CD14-positive monocyte (primary cell): ENCODE measurements around the gene ARIH2. TPM values are rescaled to one million over a fixed set of nuclear protein-coding genes. Genes with fewer than 3 reads are reported as not detected.

Source experiments
- DNase-seq, 3 donors: peaks; one replicate each; pipeline ENCODE4 v3.0.0-alpha.2; 2011 to 2022
- H2AFZ ChIP-seq: 2 replicates; pipeline ENCODE4 v1.6.0; 2012; ENCODE audit warnings: mild to moderate bottlenecking, low read depth, low read length, inconsistent platforms; ENCODE audit not compliant: insufficient read depth, poor library complexity, severe bottlenecking
- H3K27ac ChIP-seq, 2 donors: 1 replicate in 1 of 2; 2 replicates in 1 of 2; pipeline ENCODE4 v1.5.1; 2012 to 2013; ENCODE audit warnings: low read length in 2 of 2, control low read depth in 1 of 2, inconsistent platforms in 1 of 2, low read depth in 1 of 2, mild to moderate bottlenecking in 1 of 2
- H3K27me3 ChIP-seq, 2 donors: one replicate each; pipeline versions ENCODE4 v1.6.0 to v1.6.1; 2011 to 2013; ENCODE audit warnings: low read length in 2 of 2; ENCODE audit not compliant: control insufficient read depth in 2 of 2, insufficient read depth in 2 of 2
- H3K36me3 ChIP-seq, 2 donors: replicated peaks in 1 of 2; 1 replicate in 1 of 2; 2 replicates in 1 of 2; pipeline versions ENCODE4 v1.5.1 to v1.6.1; 2012 to 2013; ENCODE audit warnings: low read length in 2 of 2, control low read depth in 1 of 2, inconsistent platforms in 1 of 2, mild to moderate bottlenecking in 1 of 2; ENCODE audit not compliant: insufficient read depth in 2 of 2, control insufficient read depth in 1 of 2
- H3K4me1 ChIP-seq, 2 donors: 1 replicate in 1 of 2; 2 replicates in 1 of 2; pipeline versions ENCODE4 v1.5.1 to v1.6.1; 2012 to 2013; ENCODE audit warnings: low read length in 2 of 2, control low read depth in 1 of 2, inconsistent platforms in 1 of 2, mild to moderate bottlenecking in 1 of 2, moderate library complexity in 1 of 2; ENCODE audit not compliant: insufficient read depth in 2 of 2, control insufficient read depth in 1 of 2
- H3K4me2 ChIP-seq: replicated peaks from 2 replicates; pipeline ENCODE3; 2012; ENCODE audit warnings: low read length, moderate library complexity, mild to moderate bottlenecking; ENCODE audit not compliant: poor library complexity, severe bottlenecking; ENCODE audit errors: extremely low read depth
- H3K4me3 ChIP-seq, 3 experiments: fragments of 200-600 bp in 1 of 3; sonication (generic) in 1 of 3; replicated peaks in 1 of 3; 1 replicate in 2 of 3; 2 replicates in 1 of 3; pipeline ENCODE4 v1.5.1; 2011 to 2013; ENCODE audit warnings: low read length in 3 of 3, mild to moderate bottlenecking in 3 of 3, control low read depth in 2 of 3, low read depth in 2 of 3, inconsistent platforms in 1 of 3, moderate library complexity in 1 of 3
- H3K79me2 ChIP-seq: 2 replicates; pipeline ENCODE4 v1.6.0; 2012; ENCODE audit warnings: mild to moderate bottlenecking, control low read depth, inconsistent platforms, low read length, moderate library complexity; ENCODE audit not compliant: insufficient read depth
- H3K9ac ChIP-seq: 2 replicates; pipeline ENCODE4 v1.6.0; 2017; ENCODE audit warnings: low read length, mild to moderate bottlenecking; ENCODE audit not compliant: insufficient read depth, poor library complexity, severe bottlenecking
- H3K9me3 ChIP-seq, 2 donors: replicated peaks in 1 of 2; 1 replicate in 1 of 2; 2 replicates in 1 of 2; pipeline versions ENCODE4 v1.5.1 to v1.6.1; 2012 to 2013; ENCODE audit warnings: low read length in 2 of 2, control low read depth in 1 of 2; ENCODE audit not compliant: control insufficient read depth in 1 of 2, insufficient read depth in 1 of 2
- H4K20me1 ChIP-seq: 2 replicates; pipeline ENCODE4 v1.6.0; 2012; ENCODE audit warnings: mild to moderate bottlenecking, low read length, control low read depth, moderate library complexity; ENCODE audit not compliant: insufficient read depth
- H3K27ac Mint-ChIP-seq, 7 donors: one replicate each; pipeline ENCODE4 v1.8.0; 2020; ENCODE audit warnings: mild to moderate bottlenecking in 7 of 7, mixed read lengths in 7 of 7, moderate library complexity in 6 of 7, inconsistent platforms in 2 of 7
- H3K27me3 Mint-ChIP-seq, 3 donors: one replicate each; pipeline ENCODE4 v1.8.0; 2021 to 2022; ENCODE audit warnings: low read depth in 3 of 3, mild to moderate bottlenecking in 3 of 3, mixed read lengths in 3 of 3, moderate library complexity in 3 of 3, inconsistent platforms in 1 of 3
- H3K36me3 Mint-ChIP-seq, 2 donors: one replicate each; pipeline ENCODE4 v1.8.0; 2020; ENCODE audit warnings: mixed read lengths in 2 of 2, inconsistent platforms in 1 of 2, mild to moderate bottlenecking in 1 of 2
- H3K4me1 Mint-ChIP-seq: one replicate; pipeline ENCODE4 v1.8.0; 2020; ENCODE audit warnings: mild to moderate bottlenecking, mixed read lengths
- H3K4me3 Mint-ChIP-seq, 2 donors: one replicate each; pipeline ENCODE4 v1.8.0; 2020; ENCODE audit warnings: mild to moderate bottlenecking in 2 of 2, mixed read lengths in 2 of 2, moderate library complexity in 1 of 2
- H3K9me3 Mint-ChIP-seq, 7 donors: one replicate each; pipeline ENCODE4 v1.8.0; 2020 to 2022; ENCODE audit warnings: mixed read lengths in 7 of 7, mild to moderate bottlenecking in 6 of 7, moderate library complexity in 6 of 7, inconsistent platforms in 2 of 7
- WGBS: methylation state at CpG from one replicate; pipeline ENCODE4 v1.1.5; 2013; ENCODE audit warnings: missing lambda C conversion rate; ENCODE audit not compliant: insufficient coverage; 5-methylcytosine and 5-hydroxymethylcytosine counted together
- intact Hi-C, 2 donors: fragments of 100-400 bp; cut with micrococcal nuclease; formaldehyde crosslinking; loops; one replicate each; pipeline versions ENCODE4 v1.15.0 to v1.15.1; 2023
- polyA plus RNA-seq, 3 donors: library from polyadenylated mRNA; depleted of rRNA in 1 of 3; unstranded in 2 of 3; stranded (reverse) in 1 of 3; fragments of 300-500 nt in 2 of 3; fragments of >200 nt in 1 of 3; fragmentation: Illumina TruSeq in 2 of 3; gene quantifications; 1 replicate in 2 of 3; 2 replicates in 1 of 3; pipeline ENCODE4 v1.2.3, GENCODE V29; 2012 to 2021
- TF ChIP-seq, protein P1 (sequence below): fragments of 200-600 bp; IDR thresholded peaks from one replicate; pipeline ENCODE4 v1.8.0; 2022; ENCODE audit warnings: antibody characterized with exemption, mild to moderate bottlenecking

ARIH2 gene
- polyA plus RNA-seq, 3 donors = 68.2 to 94.8 (median 72.2) TPM

DNA sequence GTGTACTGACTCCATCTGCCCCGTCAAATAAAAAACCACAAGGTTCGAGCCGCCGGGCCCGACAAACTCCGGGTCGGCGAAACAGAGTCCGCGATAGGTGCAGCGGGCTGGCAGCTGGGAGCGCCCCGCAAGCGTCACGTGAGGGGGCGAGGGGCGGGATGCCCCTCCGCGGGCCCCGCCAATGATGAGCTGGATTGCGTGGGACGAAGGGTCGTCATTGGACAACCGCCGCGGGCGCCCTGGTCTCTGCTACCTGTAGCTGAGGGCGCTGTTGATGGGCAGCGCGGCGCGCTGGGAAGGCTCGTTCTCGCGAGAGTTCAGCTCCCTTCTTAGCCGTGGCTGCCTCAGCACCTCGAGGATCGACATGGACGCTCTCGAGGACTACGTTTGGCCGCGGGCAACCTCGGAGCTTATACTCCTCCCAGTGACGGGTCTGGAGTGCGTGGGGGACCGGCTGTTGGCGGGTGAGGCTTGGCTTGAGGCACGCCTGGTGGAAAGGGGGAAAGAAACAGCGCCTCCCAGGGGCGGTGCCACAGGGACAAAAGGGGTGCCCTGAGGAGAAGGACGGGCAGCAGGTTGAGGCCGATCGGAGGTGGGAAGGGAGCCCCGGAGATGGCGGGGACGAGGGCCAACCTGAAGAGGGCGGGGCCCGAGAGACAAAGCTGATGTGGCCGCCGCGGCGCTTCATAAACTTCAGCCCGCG, 88.6 kb downstream of the ARIH2 start, which contains the start of gene WDR6:
WDR6 (plus strand) TSS at position 324 of the 703 bp plus-strand sequence; CDS start at position 365, 41 bp downstream.
- H2AFZ ChIP-seq = peak within 1 kb of the TSS; percentile 94
- under 1% methylated on average over 59 of the region's 65 CpGs for WGBS
- peak within 1 kb of the TSS; percentile 94 to 99 (median 99) for H3K27ac Mint-ChIP-seq

More for the DNA sequence above, 88.6 kb downstream of the ARIH2 start, which contains the start of gene WDR6:
- Histone ChIP-seq H3K27me3 (no peaks in the 10 kb centered on the region), H3K9me3 (no peaks in the 10 kb centered on the region), H3K4me3 (peak within 1 kb of the TSS; percentile 57 to 94 (median 93)), H3K27ac (peak within 1 kb of the TSS; percentile 90 to 97), H4K20me1 (peaks cover 18% of the 10 kb centered on the region), H3K36me3 (peaks cover 8 to 10% of the 10 kb centered on the region in 2 donors), H3K9ac (peak within 1 kb of the TSS; percentile 90), H3K4me2 (peak within 1 kb of the TSS; percentile 93), H3K4me1 (peaks cover 20 to 34% of the 10 kb centered on the region in 2 donors), H3K79me2 (peaks cover 32% of the 10 kb centered on the region)
- H3K9me3 Mint-ChIP-seq = no peaks in the 10 kb centered on the region
- DNase-seq = peak; percentile 94 to 97 (median 95)
- peak within 1 kb of the TSS; percentile 95 to 98 for H3K4me3 Mint-ChIP-seq
- H3K27me3 Mint-ChIP-seq = peaks cover 0 to 2% (median 1%) of the 10 kb centered on the region in 3 donors
- H3K4me1 Mint-ChIP-seq = peaks cover 23% of the 10 kb centered on the region
- intact Hi-C loops = loop anchor here in 1 of 2 donors (2.0 kb wide), 1 partner anchor 18 kb away; no protein-coding TSS in a partner anchor
- TF ChIP-seq, protein P1, sequence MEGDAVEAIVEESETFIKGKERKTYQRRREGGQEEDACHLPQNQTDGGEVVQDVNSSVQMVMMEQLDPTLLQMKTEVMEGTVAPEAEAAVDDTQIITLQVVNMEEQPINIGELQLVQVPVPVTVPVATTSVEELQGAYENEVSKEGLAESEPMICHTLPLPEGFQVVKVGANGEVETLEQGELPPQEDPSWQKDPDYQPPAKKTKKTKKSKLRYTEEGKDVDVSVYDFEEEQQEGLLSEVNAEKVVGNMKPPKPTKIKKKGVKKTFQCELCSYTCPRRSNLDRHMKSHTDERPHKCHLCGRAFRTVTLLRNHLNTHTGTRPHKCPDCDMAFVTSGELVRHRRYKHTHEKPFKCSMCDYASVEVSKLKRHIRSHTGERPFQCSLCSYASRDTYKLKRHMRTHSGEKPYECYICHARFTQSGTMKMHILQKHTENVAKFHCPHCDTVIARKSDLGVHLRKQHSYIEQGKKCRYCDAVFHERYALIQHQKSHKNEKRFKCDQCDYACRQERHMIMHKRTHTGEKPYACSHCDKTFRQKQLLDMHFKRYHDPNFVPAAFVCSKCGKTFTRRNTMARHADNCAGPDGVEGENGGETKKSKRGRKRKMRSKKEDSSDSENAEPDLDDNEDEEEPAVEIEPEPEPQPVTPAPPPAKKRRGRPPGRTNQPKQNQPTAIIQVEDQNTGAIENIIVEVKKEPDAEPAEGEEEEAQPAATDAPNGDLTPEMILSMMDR = peak; percentile 45
- peaks cover 10 to 21% of the 10 kb centered on the region in 2 donors for H3K36me3 Mint-ChIP-seq
